ENCODE measurements around the gene SH3PXD2A. TPM values are rescaled to one million over a fixed set of nuclear protein-coding genes. Genes with fewer than 3 reads are reported as not detected.

SH3PXD2A gene
- total RNA-seq, 3 donors from 2014 or later = 14.3 to 30.5 (median 14.7) TPM

DNA sequence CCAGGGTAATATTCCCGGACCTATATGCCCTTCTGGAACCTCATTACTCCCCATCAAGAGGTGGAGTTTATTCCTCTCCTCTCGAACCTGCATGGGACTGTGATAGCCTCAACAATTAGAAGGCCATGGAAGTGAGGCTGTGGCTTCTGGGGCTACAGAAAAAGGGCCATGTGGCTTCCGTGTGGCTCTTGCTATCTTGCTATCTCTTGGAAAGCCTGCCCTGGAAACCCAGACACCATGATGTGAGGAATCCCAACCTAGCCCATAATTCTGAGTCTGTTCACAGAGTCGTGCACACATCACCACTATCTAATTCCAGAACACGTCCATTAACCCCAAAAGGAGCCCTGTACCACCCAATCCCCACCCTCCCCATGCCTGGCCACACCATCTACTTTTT is 20.8 kb upstream of the SH3PXD2A start:
- Histone ChIP-seq H3K36me3 (no peaks in the 10 kb centered on the region), H3K27me3 (no peaks in the 10 kb centered on the region), H3K27ac (no peak overlapping the region), H3K9me3 (no peaks in the 10 kb centered on the region), H3K4me1 (no peaks in the 10 kb centered on the region), H3K4me3 (no peak overlapping the region)
- DNase-seq (ENCODE audit: low spot score in 2 of 2) = no peak
- intact Hi-C loops (cut with DNase I; ENCODE audit: low total_unique reads) = no loop called here
- no peak for TF ChIP-seq POLR2A (IDR thresholded peaks at IDR 0.05)

DNA sequence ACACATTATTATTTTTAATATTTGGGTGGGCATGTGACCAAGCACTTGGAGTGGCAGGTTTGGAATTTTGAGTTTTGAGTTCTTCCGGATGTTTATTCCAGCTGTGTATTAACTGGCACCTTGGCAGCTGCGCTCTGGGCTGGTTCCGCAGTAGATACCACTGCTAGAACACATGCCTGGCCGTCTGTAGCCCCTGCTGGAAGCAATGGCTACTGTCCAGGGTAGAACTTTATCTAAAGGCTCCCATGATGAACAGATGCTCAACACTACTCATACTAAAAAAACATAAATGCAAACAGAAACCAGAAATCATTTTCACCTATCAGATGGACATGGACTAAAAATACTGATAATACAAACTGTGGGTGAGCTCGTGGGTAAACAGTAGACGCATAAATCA is 19.4 kb upstream of the SH3PXD2A start:
- H3K36me3 ChIP-seq = no peaks in the 10 kb centered on the region
- intact Hi-C loops (cut with DNase I; ENCODE audit: low total_unique reads) = no loop called here
- no peak overlapping the region for H3K27ac ChIP-seq
- H3K4me3 ChIP-seq = no peak overlapping the region
- H3K9me3 ChIP-seq = no peaks in the 10 kb centered on the region
- TF ChIP-seq, protein P1, sequence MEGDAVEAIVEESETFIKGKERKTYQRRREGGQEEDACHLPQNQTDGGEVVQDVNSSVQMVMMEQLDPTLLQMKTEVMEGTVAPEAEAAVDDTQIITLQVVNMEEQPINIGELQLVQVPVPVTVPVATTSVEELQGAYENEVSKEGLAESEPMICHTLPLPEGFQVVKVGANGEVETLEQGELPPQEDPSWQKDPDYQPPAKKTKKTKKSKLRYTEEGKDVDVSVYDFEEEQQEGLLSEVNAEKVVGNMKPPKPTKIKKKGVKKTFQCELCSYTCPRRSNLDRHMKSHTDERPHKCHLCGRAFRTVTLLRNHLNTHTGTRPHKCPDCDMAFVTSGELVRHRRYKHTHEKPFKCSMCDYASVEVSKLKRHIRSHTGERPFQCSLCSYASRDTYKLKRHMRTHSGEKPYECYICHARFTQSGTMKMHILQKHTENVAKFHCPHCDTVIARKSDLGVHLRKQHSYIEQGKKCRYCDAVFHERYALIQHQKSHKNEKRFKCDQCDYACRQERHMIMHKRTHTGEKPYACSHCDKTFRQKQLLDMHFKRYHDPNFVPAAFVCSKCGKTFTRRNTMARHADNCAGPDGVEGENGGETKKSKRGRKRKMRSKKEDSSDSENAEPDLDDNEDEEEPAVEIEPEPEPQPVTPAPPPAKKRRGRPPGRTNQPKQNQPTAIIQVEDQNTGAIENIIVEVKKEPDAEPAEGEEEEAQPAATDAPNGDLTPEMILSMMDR (IDR thresholded peaks at IDR 0.05) = no peak
- no peak for TF ChIP-seq POLR2A (IDR thresholded peaks at IDR 0.05)
- TF ChIP-seq POLR2AphosphoS5 (IDR thresholded peaks at IDR 0.05) = no peak
- H3K4me1 ChIP-seq = peaks cover 0 to 5% of the 10 kb centered on the region in 2 donors
- H3K27me3 ChIP-seq = no peaks in the 10 kb centered on the region
- DNase-seq (ENCODE audit: low spot score in 2 of 2) = no peak

DNA sequence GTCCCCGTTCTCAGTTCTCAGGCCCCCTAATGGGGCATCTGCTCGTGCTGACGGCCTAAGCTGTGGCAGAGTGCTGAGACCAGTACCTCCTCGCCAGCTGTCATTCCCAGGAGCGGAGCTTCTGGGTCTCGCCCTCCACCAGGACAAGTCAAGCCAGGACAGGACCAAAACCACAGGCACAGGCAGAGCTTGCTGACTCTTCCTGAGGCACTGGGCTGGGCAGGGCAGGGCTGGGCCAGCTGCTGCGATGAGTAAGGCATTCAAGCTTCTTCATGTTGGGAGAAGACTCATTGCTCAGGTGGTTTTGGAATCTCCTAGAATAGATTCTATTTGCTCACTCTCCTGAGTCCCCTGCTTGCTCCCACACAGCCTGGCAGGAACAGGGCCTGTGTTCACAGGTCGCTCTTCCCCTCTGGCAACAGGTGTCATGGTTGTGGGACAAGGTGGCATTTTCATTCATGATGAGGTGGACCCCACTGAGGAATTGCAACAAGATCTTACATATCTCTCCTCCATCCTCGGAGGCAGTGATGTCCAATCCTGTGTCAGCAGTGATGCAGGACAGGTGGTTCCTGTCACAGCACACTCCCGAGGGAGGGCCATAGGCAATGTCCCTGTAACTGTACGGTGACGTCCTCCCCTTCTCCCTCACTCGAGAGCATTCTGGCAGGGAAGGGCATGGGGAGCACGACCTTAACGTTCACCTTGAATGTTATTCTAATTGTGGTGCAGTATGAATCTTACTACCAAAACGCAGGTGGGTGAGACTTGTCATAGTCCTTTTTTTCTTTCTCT is 17.0 kb upstream of the SH3PXD2A start:
- H3K27me3 ChIP-seq = no peaks in the 10 kb centered on the region
- DNase-seq (ENCODE audit: low spot score in 2 of 2) = peak in 1 of 2 donors; percentile 81
- no peaks in the 10 kb centered on the region for H3K9me3 ChIP-seq
- H3K4me1 ChIP-seq = peaks cover 0 to 5% of the 10 kb centered on the region in 2 donors
- H3K4me3 ChIP-seq = no peak overlapping the region
- H3K27ac ChIP-seq = peak overlapping the region; percentile 41 to 61
- H3K36me3 ChIP-seq = no peaks in the 10 kb centered on the region
- intact Hi-C loops (cut with DNase I; ENCODE audit: low total_unique reads) = no loop called here
- TF ChIP-seq, protein P1 (IDR thresholded peaks at IDR 0.05) = no peak
- TF ChIP-seq POLR2AphosphoS5 (IDR thresholded peaks at IDR 0.05) = no peak

DNA sequence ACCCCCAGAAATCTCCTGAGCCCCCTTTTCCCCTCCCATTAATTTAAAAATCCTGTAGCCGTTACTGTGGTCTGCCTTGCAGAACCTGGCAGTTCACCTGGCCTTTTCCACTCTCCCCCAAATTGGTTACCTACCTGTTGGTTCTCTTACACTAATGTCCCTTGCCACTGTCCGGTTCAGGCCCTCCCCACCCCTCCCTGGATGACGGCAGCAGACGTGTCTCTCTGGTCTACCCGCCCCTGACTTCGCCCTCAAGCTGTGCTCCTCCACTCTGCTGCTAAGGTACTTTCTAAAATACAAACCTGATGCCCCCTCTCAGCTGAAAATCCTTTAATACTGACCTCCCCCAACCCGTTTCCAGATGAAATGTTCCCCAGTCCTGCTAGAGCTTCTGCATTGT is 15.6 kb upstream of the SH3PXD2A start:
- H3K4me3 ChIP-seq = no peak overlapping the region
- no peaks in the 10 kb centered on the region for H3K27me3 ChIP-seq
- peaks cover 0 to 5% of the 10 kb centered on the region in 2 donors for H3K4me1 ChIP-seq
- no peaks in the 10 kb centered on the region for H3K36me3 ChIP-seq
- TF ChIP-seq POLR2A (IDR thresholded peaks at IDR 0.05) (no peak), POLR2AphosphoS5 (IDR thresholded peaks at IDR 0.05) (no peak)
- TF ChIP-seq, protein P1 (IDR thresholded peaks at IDR 0.05) = no peak
- peak overlapping the region; percentile 62 to 66 for H3K27ac ChIP-seq
- intact Hi-C loops (cut with DNase I; ENCODE audit: low total_unique reads) = no loop called here
- no peaks in the 10 kb centered on the region for H3K9me3 ChIP-seq
- DNase-seq (ENCODE audit: low spot score in 2 of 2) = no peak

DNA sequence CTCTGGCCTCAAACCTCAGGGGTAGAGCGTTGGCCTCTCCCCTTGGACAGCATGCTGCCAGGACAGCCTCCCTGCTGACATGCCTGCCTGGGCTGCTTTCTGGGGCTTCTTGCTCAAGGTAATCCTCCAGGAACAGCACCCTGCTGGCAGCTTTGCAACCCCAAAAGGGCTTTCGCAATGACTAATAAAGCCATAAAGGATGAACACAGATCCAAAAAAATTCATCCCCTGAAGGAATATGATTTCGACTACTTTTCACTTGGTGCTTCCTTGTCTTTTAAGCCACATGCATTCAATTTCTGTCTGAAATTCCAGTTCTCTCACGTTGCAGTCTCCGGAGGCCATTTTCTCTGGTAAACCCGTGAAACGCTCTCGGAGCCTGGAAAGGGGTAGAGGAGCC is 15.1 kb upstream of the SH3PXD2A start:
- DNase-seq (ENCODE audit: low spot score in 2 of 2) = peak in 1 of 2 donors; percentile 82
- H3K4me3 ChIP-seq = no peak overlapping the region
- peak overlapping the region; percentile 62 to 66 for H3K27ac ChIP-seq
- H3K9me3 ChIP-seq = peaks cover 0 to 2% of the 10 kb centered on the region in 2 donors
- H3K27me3 ChIP-seq = no peaks in the 10 kb centered on the region
- intact Hi-C loops (cut with DNase I; ENCODE audit: low total_unique reads) = no loop called here
- TF ChIP-seq, protein P1 (IDR thresholded peaks at IDR 0.05) = peak in 1 of 3 donors; percentile 32
- TF ChIP-seq POLR2A (IDR thresholded peaks at IDR 0.05) = no peak
- peak in 1 of 3 donors; percentile 33 for TF ChIP-seq POLR2AphosphoS5 (IDR thresholded peaks at IDR 0.05)
- no peaks in the 10 kb centered on the region for H3K36me3 ChIP-seq
- H3K4me1 ChIP-seq = peaks cover 0 to 5% of the 10 kb centered on the region in 2 donors
